H54 (cell line): ENCODE results near the gene SSX3.
"Not testable (repeated sequence)": the region's sequence is repeated elsewhere in the genome, so short reads cannot be mapped to it uniquely, and the experiment has no call there.

Experiments used
- DNase-seq: peaks from one replicate; pipeline ENCODE4 v3.0.0; 2011; ENCODE audit warnings: low spot score, mixed read lengths; ENCODE audit not compliant: insufficient read length
- FAIRE-seq: peaks from 3 replicates; lab custom pipeline; 2011; peaks lifted over from hg19 to GRCh38; lab: Jason Lieb, UNC
- POLR2A ChIP-seq: IDR thresholded peaks from 2 replicates; pipeline ENCODE4 v1.6.1; 2011; ENCODE audit warnings: low read depth, mild to moderate bottlenecking, low read length

The SSX3 gene

GRCh38 chrX:48356315-48357094, at the start of gene SSX3:
Gene SSX3 (minus strand): TSS chrX:48356703. CDS start chrX:48355249, 1,454 bp downstream.
- FAIRE-seq, DNase-seq: not testable (repeated sequence)

- not testable (repeated sequence) for FAIRE-seq, DNase-seq
Observed at GRCh38 chrX:48397825-48398224, 41.3 kb upstream of the SSX3 start.

GRCh38 chrX:48396931-48397330, 40.4 kb upstream of the SSX3 start:
- not testable (repeated sequence) for FAIRE-seq, DNase-seq

- DNase-seq, FAIRE-seq: not testable (repeated sequence)
Observed at GRCh38 chrX:48383239-48383638, 26.7 kb upstream of the SSX3 start, which contains the start of gene SSX4. Gene SSX4 (plus strand): TSS chrX:48383539. CDS start chrX:48384054, 515 bp downstream.

- not testable (repeated sequence) for FAIRE-seq, DNase-seq
Observed at GRCh38 chrX:48370408-48370807, 13.9 kb upstream of the SSX3 start.

GRCh38 chrX:48367717-48368408, 11.4 kb upstream of the SSX3 start:
- FAIRE-seq, DNase-seq: not testable (repeated sequence)

- not testable (repeated sequence) for DNase-seq, FAIRE-seq
Observed at GRCh38 chrX:48359281-48359680, 2.8 kb upstream of the SSX3 start.

GRCh38 chrX:48357681-48358080, 1.2 kb upstream of the SSX3 start:
- no peak for TF ChIP-seq POLR2A
- no peak for DNase-seq
- FAIRE-seq: no peak

- DNase-seq, FAIRE-seq: not testable (repeated sequence)
Observed at GRCh38 chrX:48346059-48346458, 10.4 kb downstream of the SSX3 start.

GRCh38 chrX:48313996-48314395, 42.5 kb downstream of the SSX3 start:
- not testable (repeated sequence) for FAIRE-seq, DNase-seq

GRCh38 chrX:48306175-48306574, 50.3 kb downstream of the SSX3 start:
- DNase-seq (no peak), FAIRE-seq (no peak)
- no peak for TF ChIP-seq POLR2A
